ENCODE results near the gene NIM1K. TPM values are rescaled to one million over a fixed set of nuclear protein-coding genes. Genes with fewer than 3 reads are reported as not detected.

The NIM1K gene
- total and polyA plus RNA-seq, 3 donors from 2014 or later = 0.68 to 1.1 (median 0.79) TPM

DNA sequence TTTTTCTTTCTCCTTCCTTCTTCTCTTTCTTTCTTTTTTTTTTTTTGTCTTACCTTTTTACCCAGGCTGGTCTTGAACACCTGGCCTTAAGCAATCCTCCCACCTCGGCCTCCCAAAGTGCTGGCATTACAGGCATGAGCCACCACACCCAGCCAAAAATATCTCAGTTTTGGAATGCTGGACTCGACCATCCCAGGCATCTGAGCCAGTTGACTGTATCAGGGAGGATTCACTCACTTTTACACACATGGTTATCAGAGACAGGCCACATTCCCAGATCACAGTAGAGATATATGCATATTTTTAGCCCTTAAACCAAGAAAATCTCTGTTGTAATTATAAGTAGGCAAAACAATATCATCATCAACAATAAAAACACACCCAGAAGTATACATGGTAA is 21.9 kb downstream of the NIM1K start:
- Histone ChIP-seq H3K27me3 (no peaks in the 10 kb centered on the region), H3K27ac (no peak overlapping the region), H3K4me3 (no peak overlapping the region), H3K9me3 (no peaks in the 10 kb centered on the region), H3K36me3 (ENCODE audit: low read depth, missing control alignments) (no peaks in the 10 kb centered on the region), H3K4me1 (no peaks in the 10 kb centered on the region)
- no peak for DNase-seq
- intact Hi-C loops (cut with DNase I; ENCODE audit: low total_unique reads) = no loop called here
- TF ChIP-seq, protein P1, sequence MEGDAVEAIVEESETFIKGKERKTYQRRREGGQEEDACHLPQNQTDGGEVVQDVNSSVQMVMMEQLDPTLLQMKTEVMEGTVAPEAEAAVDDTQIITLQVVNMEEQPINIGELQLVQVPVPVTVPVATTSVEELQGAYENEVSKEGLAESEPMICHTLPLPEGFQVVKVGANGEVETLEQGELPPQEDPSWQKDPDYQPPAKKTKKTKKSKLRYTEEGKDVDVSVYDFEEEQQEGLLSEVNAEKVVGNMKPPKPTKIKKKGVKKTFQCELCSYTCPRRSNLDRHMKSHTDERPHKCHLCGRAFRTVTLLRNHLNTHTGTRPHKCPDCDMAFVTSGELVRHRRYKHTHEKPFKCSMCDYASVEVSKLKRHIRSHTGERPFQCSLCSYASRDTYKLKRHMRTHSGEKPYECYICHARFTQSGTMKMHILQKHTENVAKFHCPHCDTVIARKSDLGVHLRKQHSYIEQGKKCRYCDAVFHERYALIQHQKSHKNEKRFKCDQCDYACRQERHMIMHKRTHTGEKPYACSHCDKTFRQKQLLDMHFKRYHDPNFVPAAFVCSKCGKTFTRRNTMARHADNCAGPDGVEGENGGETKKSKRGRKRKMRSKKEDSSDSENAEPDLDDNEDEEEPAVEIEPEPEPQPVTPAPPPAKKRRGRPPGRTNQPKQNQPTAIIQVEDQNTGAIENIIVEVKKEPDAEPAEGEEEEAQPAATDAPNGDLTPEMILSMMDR (IDR thresholded peaks at IDR 0.05) = no peak
- no peak for TF ChIP-seq POLR2A (IDR thresholded peaks at IDR 0.05)
- 51 to 67% methylated on average over 2 of the region's 2 CpGs for WGBS, 2 donors

DNA sequence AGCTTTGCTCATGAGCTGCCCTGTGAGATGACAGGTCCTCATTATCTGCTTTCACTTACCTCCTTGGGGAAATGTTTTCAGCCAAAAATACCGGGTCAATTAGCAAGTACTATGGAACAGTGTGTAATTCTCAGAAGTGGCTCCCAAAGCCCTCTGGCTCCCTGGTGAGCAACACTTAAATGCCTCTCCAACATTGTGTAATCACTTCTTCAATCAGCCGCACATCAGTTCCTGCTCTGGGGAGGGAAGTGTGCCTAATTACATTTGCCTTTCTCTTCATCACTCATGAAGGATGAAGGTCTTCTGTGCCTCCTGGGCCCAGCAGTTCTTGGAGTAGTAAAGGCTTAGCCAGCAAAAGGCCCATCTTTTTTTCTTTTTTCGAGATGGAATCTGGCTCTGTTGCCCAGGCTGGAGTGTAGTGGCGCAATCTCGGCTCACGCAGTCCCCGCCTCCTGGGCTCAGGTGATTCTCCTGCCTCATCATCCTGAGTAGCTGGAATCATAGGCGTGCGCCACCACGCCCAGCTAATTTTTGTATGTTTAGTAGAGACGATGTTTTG is 23.1 kb downstream of the NIM1K start:
- TF ChIP-seq POLR2A (IDR thresholded peaks at IDR 0.05) = no peak
- TF ChIP-seq, protein P1 (IDR thresholded peaks at IDR 0.05) = no peak
- H3K36me3 ChIP-seq (ENCODE audit: low read depth, missing control alignments) = no peaks in the 10 kb centered on the region
- no peaks in the 10 kb centered on the region for H3K27me3 ChIP-seq
- intact Hi-C loops (cut with DNase I; ENCODE audit: low total_unique reads) = no loop called here
- H3K4me1 ChIP-seq = no peaks in the 10 kb centered on the region
- H3K27ac ChIP-seq = no peak overlapping the region
- H3K4me3 ChIP-seq = no peak overlapping the region
- no peaks in the 10 kb centered on the region for H3K9me3 ChIP-seq
- WGBS, 2 donors = 73 to 76% methylated on average over 11 of the region's 11 CpGs
- no peak for DNase-seq

DNA sequence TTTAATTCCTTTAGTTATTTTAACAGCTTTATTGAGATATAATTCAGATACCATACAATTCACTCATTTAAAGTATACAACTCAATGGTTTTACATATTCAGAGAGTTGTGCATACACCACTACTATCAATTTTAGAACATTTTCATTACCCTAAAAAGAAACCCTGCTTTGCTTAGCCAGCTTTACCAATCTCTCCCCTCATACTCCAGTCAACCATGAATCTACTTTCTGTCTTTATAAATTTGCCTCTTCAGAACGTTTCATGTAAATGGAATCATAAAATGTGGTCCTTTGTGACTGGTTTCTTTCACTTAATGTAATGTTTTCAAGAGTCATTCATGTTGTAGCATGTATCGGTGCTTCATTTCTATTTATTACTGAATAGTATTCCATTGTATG is 24.9 kb downstream of the NIM1K start:
- TF ChIP-seq, protein P1 (IDR thresholded peaks at IDR 0.05) = no peak
- no peak for TF ChIP-seq POLR2A (IDR thresholded peaks at IDR 0.05)
- Histone ChIP-seq H3K4me3 (no peak overlapping the region), H3K27ac (no peak overlapping the region), H3K4me1 (no peaks in the 10 kb centered on the region), H3K27me3 (no peaks in the 10 kb centered on the region), H3K36me3 (ENCODE audit: low read depth, missing control alignments) (no peaks in the 10 kb centered on the region), H3K9me3 (no peaks in the 10 kb centered on the region)
- 78 to 82% methylated on average over 2 of the region's 2 CpGs for WGBS, 2 donors
- intact Hi-C loops (cut with DNase I; ENCODE audit: low total_unique reads) = no loop called here
- no peak for DNase-seq

DNA sequence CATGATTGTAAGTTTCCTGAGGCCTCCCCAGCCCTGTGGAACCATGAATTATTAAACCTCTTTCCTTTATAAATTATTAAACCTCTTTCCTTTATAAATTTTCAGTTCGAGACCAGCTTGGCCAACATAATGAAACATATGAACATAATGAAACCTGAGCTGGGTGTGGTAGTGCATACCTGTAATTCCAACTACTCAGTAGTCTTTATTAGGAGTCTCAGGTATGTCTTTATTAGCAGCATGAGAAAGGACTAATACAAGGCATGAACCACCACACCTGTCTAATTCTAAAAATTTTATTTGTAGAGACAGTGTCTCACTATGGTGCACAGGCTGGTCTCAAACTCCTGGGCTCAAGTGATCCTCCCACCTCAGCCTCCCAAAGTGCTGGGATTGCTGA is 27.1 kb downstream of the NIM1K start:
- Histone ChIP-seq H3K4me1 (no peaks in the 10 kb centered on the region), H3K27me3 (no peaks in the 10 kb centered on the region), H3K27ac (no peak overlapping the region), H3K9me3 (no peaks in the 10 kb centered on the region), H3K36me3 (ENCODE audit: low read depth, missing control alignments) (no peaks in the 10 kb centered on the region), H3K4me3 (no peak overlapping the region)
- WGBS, 2 donors = 85 to 90% methylated on average over 1 of the region's 1 CpG
- no peak for DNase-seq
- intact Hi-C loops (cut with DNase I; ENCODE audit: low total_unique reads) = no loop called here
- TF ChIP-seq, protein P1 (IDR thresholded peaks at IDR 0.05) = no peak
- TF ChIP-seq POLR2A (IDR thresholded peaks at IDR 0.05) = no peak

DNA sequence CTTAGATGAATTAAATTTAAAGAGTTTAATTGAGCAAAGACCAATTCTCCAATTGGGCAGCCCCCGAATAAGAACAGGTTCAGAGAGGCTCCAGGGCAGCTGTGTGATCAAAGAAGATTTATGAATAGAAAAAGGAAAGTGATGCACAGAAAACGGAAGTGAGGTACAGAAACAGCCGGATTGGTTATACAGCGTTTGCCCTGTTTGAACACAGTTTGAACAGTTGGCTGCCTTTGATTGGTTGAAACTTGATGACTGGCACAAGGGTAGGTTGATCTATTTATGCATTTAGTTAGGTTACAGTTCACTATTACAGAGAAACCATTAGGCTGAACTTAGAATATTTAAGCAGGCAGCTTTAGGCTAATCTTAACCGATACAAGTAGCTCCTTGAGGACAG is 29.5 kb downstream of the NIM1K start:
- Histone ChIP-seq H3K27me3 (no peaks in the 10 kb centered on the region), H3K9me3 (no peaks in the 10 kb centered on the region), H3K36me3 (ENCODE audit: low read depth, missing control alignments) (no peaks in the 10 kb centered on the region), H3K4me1 (no peaks in the 10 kb centered on the region), H3K27ac (no peak overlapping the region), H3K4me3 (no peak overlapping the region)
- 91 to 94% methylated on average over 5 of the region's 5 CpGs for WGBS, 2 donors
- TF ChIP-seq, protein P1 (IDR thresholded peaks at IDR 0.05) = no peak
- no peak for TF ChIP-seq POLR2A (IDR thresholded peaks at IDR 0.05)
- no peak for DNase-seq
- intact Hi-C loops (cut with DNase I; ENCODE audit: low total_unique reads) = no loop called here

Measured in testis (tissue), 3 donors.